HepG2 (cell line): Measurements from ENCODE around the gene SEMA7A.

Experiments used
- CTCF ChIP-seq: sonication (generic); formaldehyde crosslinking; IDR thresholded peaks from 2 replicates; pipeline ENCODE4 v1.5.0; 2020; ENCODE audit warnings: mild to moderate bottlenecking, missing genetic modification reagents, moderate library complexity
- TF ChIP-seq, protein P1 (sequence below): sonication (generic); formaldehyde crosslinking; IDR thresholded peaks from 2 replicates; pipeline ENCODE4 v1.5.1; 2020; ENCODE audit warnings: mild to moderate bottlenecking, missing genetic modification reagents, moderate library complexity
- TF ChIP-seq, protein P2 (sequence below): sonication (generic); formaldehyde crosslinking; IDR thresholded peaks from 2 replicates; pipeline ENCODE4 v1.4.0; 2020; ENCODE audit warnings: missing genetic modification reagents

DNA sequence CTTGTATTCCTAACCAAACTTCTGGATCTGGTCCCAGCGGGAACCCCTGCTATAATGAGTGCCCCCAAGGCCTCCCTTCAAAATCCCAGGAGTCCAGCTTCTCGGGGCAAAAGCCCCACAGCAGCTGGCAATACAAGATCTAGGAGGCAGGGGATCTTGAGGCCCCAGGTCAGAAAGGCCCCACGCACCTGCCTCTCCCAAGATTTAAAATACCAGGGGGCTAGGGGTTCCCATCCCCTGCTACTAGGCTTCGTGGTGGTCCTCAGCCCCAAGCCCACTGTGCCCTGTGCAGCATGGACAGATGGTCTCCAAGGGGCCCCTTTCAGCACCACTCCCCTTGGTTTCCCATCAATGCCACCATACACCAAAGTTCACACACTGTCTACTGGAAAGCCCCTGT lies 50.5 kb downstream of the SEMA7A start:
- TF ChIP-seq CTCF (CRISPR knock-in tag) = no peak
- TF ChIP-seq, protein P1, sequence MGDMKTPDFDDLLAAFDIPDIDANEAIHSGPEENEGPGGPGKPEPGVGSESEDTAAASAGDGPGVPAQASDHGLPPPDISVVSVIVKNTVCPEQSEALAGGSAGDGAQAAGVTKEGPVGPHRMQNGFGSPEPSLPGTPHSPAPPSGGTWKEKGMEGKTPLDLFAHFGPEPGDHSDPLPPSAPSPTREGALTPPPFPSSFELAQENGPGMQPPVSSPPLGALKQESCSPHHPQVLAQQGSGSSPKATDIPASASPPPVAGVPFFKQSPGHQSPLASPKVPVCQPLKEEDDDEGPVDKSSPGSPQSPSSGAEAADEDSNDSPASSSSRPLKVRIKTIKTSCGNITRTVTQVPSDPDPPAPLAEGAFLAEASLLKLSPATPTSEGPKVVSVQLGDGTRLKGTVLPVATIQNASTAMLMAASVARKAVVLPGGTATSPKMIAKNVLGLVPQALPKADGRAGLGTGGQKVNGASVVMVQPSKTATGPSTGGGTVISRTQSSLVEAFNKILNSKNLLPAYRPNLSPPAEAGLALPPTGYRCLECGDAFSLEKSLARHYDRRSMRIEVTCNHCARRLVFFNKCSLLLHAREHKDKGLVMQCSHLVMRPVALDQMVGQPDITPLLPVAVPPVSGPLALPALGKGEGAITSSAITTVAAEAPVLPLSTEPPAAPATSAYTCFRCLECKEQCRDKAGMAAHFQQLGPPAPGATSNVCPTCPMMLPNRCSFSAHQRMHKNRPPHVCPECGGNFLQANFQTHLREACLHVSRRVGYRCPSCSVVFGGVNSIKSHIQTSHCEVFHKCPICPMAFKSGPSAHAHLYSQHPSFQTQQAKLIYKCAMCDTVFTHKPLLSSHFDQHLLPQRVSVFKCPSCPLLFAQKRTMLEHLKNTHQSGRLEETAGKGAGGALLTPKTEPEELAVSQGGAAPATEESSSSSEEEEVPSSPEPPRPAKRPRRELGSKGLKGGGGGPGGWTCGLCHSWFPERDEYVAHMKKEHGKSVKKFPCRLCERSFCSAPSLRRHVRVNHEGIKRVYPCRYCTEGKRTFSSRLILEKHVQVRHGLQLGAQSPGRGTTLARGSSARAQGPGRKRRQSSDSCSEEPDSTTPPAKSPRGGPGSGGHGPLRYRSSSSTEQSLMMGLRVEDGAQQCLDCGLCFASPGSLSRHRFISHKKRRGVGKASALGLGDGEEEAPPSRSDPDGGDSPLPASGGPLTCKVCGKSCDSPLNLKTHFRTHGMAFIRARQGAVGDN (CRISPR knock-in tag) = no peak
- TF ChIP-seq, protein P2, sequence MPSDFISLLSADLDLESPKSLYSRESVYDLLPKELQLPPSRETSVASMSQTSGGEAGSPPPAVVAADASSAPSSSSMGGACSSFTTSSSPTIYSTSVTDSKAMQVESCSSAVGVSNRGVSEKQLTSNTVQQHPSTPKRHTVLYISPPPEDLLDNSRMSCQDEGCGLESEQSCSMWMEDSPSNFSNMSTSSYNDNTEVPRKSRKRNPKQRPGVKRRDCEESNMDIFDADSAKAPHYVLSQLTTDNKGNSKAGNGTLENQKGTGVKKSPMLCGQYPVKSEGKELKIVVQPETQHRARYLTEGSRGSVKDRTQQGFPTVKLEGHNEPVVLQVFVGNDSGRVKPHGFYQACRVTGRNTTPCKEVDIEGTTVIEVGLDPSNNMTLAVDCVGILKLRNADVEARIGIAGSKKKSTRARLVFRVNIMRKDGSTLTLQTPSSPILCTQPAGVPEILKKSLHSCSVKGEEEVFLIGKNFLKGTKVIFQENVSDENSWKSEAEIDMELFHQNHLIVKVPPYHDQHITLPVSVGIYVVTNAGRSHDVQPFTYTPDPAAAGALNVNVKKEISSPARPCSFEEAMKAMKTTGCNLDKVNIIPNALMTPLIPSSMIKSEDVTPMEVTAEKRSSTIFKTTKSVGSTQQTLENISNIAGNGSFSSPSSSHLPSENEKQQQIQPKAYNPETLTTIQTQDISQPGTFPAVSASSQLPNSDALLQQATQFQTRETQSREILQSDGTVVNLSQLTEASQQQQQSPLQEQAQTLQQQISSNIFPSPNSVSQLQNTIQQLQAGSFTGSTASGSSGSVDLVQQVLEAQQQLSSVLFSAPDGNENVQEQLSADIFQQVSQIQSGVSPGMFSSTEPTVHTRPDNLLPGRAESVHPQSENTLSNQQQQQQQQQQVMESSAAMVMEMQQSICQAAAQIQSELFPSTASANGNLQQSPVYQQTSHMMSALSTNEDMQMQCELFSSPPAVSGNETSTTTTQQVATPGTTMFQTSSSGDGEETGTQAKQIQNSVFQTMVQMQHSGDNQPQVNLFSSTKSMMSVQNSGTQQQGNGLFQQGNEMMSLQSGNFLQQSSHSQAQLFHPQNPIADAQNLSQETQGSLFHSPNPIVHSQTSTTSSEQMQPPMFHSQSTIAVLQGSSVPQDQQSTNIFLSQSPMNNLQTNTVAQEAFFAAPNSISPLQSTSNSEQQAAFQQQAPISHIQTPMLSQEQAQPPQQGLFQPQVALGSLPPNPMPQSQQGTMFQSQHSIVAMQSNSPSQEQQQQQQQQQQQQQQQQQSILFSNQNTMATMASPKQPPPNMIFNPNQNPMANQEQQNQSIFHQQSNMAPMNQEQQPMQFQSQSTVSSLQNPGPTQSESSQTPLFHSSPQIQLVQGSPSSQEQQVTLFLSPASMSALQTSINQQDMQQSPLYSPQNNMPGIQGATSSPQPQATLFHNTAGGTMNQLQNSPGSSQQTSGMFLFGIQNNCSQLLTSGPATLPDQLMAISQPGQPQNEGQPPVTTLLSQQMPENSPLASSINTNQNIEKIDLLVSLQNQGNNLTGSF (CRISPR knock-in tag) = no peak
